LNCaP clone FGC (cell line): ENCODE results near the gene SPARCL1.

Experiments
- DNase-seq: peaks from one replicate; pipeline ENCODE4 v3.0.0-alpha.2; 2011; ENCODE audit warnings: low read depth
- H3K4me3 ChIP-seq: 2 replicates; pipeline ENCODE4 v1.5.1; 2011; ENCODE audit warnings: mild to moderate bottlenecking, low read depth, low read length, control low read depth
- TF ChIP-seq, protein P1 (sequence below): IDR thresholded peaks from 2 replicates; pipeline ENCODE4 v1.5.1; 2012; ENCODE audit warnings: mild to moderate bottlenecking; ENCODE audit not compliant: control insufficient read depth, insufficient read depth; ENCODE audit errors: extremely low read depth

SPARCL1 gene

DNA sequence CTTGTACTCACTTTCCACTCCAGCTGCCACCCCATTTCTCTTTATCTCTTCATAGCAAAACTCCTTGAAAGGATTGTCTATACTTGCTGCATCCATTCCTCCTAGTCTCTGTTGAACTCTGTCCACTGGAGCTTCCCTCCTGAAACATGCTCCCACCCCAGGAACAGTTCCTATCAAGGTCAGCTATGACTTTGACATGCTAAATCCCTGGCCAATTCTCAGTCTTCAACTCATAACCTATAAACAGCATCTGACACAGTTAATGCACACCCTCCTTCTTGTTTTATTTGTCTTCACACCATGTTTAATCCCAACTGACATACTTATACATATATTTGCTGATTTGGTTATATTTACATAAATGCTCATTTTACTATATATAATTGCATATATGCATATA, 47.8 kb downstream of the SPARCL1 start:
- TF ChIP-seq, protein P1, sequence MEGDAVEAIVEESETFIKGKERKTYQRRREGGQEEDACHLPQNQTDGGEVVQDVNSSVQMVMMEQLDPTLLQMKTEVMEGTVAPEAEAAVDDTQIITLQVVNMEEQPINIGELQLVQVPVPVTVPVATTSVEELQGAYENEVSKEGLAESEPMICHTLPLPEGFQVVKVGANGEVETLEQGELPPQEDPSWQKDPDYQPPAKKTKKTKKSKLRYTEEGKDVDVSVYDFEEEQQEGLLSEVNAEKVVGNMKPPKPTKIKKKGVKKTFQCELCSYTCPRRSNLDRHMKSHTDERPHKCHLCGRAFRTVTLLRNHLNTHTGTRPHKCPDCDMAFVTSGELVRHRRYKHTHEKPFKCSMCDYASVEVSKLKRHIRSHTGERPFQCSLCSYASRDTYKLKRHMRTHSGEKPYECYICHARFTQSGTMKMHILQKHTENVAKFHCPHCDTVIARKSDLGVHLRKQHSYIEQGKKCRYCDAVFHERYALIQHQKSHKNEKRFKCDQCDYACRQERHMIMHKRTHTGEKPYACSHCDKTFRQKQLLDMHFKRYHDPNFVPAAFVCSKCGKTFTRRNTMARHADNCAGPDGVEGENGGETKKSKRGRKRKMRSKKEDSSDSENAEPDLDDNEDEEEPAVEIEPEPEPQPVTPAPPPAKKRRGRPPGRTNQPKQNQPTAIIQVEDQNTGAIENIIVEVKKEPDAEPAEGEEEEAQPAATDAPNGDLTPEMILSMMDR, result no peak
- no peak overlapping the region for H3K4me3 ChIP-seq
- DNase-seq, result no peak

DNA sequence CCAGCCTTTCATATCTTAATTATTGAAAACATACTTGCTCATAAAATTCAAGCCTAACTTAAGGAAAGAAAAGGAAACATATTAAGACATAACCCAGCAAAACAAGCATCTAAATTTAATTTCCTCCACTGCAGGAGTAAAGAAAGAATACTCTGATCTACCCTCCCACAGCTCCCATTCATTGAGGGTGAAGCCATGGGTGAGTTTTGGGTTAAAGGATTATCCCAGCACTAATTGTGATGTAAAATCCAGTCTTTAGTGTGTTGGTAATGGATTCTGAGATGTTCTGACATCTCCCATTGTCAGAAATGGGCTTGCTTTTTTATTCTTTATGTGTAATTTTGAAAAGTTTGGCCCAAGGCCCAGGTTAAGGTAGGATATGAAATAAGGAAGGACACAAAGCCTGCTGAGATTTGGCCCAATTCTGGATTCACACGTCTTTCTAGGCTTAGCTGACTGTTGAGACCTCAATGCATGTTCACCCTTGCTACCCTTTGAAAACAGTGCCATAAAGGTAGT, 50.4 kb downstream of the SPARCL1 start:
- H3K4me3 ChIP-seq, result no peak overlapping the region
- TF ChIP-seq, protein P1, result no peak
- DNase-seq, result no peak

DNA sequence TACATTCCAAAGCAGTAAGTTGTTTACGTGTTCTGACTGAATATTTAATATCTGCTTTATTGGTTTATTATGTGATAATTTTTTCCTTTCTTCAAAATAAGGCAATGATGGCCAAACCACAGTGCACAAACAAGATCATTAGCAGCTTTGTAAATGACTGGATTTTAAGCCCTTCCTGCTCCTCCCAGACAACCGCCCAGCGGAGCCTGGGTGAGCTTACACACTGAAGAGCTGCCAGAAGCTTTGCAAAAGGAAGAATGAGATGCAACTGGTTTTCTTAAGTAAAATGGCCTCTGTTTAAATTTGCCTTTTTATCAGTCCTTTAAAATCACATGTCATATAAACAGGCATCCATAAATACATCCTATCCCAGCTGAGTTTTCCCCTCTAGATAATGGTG, 52.2 kb downstream of the SPARCL1 start:
- TF ChIP-seq, protein P1, result no peak
- no peak for DNase-seq
- H3K4me3 ChIP-seq, result no peak overlapping the region

DNA sequence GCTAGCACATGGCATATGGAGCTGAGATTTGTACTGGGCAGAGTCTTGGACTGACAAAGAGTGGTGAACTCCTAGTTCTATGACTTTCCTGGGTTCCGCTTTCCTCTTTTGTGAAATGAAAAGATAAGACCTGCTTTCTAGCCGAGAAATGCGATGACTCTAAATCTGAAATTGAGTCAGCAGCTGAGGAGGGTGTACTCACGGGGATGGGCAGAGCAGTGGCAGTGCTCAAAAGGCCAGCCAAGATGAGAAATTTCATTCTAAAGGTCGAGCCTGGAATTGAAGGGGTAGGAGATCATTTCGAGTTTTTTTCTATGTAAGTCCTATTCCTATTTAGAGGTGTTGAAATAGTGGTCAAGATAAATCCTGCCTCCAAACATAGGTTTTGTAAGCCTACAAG, 59.8 kb downstream of the SPARCL1 start:
- TF ChIP-seq, protein P1, result no peak
- H3K4me3 ChIP-seq, result no peak overlapping the region
- DNase-seq, result no peak

DNA sequence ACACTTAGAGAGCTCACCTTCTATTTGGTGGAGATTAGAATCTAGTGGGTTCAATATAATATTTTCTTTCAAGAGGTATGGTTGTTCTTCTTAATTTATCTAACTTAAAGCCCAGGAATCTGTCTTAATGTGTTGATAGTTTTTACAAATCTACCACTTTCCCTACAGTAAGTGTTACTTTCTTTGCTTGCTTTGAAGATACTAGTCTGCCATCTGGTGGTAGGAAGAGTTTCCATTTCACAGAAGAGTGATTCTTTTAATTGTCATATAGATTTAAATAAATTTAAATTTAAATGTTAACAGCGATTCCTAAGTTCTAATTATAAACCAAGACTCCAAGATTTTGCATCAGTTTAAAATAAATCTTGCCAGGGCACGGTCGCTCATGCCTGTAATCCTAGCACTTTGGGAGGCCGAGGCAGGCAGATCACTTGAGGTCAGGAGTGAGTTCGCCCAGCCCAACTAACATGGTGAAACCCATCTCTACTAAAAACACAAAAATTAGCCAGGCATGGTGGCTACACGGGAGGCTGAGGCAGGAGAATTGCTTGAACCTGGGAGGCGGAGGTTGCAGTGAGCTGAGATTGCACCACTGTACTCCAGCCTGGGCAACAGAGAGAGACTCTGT, 63.3 kb downstream of the SPARCL1 start:
- DNase-seq, result peak; percentile 40
- TF ChIP-seq, protein P1, result peak; percentile 57
- H3K4me3 ChIP-seq, result no peak overlapping the region

DNA sequence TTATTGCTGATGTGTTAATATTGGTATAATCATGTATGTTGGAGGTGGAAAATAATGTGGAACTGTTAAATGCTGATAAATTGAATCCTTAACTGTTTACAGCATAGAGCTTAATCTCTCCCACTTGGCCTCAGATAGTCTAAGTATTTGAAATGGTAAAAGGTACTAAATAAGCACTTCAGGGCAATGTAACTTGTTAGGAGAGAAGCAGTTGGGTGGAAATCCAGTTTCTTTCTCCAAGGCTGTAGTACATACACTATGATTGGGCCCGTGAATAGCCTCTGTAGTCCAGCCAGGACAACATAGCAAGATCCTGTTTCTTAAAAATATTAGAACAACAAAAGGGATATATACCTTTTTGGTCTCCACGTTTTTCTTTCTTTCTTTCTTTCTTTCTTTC, 67.1 kb downstream of the SPARCL1 start:
- TF ChIP-seq, protein P1, result no peak
- no peak for DNase-seq
- no peak overlapping the region for H3K4me3 ChIP-seq

DNA sequence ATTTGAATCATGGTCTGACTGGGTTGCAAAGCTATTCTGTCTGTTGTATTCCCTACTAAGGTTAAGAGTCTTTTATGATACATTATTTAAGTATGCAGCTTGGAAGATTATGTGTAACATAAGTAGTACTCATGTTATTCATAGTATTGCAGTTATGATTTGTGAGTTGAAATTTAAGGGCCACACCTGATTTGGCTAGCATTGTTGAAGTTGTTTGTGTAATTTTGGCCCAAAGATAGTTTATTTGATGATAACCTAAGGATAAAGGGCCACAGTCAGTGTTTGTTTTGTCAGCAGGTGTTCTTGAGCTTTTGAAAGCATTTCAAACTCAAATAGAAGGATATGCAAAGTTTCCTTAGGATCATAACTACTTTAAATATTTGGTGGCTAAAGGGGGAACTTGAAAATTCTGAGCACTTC, 67.9 kb downstream of the SPARCL1 start:
- H3K4me3 ChIP-seq, result no peak overlapping the region
- peak; percentile 35 for DNase-seq
- TF ChIP-seq, protein P1, result no peak
